NCI-H1092 (cell line): Measurements from ENCODE around the gene KRT40.

Source experiments
- DNase-seq: peaks from one replicate; lab custom pipeline; 2025; lab: John Stamatoyannopoulos, UW

Gene KRT40

GRCh38 chr17:40951011-40951622 lies 33.0 kb downstream of the KRT40 start:
- DNase-seq, result no peak

GRCh38 chr17:40950176-40950575 lies 34.0 kb downstream of the KRT40 start:
- no peak for DNase-seq

DNA sequence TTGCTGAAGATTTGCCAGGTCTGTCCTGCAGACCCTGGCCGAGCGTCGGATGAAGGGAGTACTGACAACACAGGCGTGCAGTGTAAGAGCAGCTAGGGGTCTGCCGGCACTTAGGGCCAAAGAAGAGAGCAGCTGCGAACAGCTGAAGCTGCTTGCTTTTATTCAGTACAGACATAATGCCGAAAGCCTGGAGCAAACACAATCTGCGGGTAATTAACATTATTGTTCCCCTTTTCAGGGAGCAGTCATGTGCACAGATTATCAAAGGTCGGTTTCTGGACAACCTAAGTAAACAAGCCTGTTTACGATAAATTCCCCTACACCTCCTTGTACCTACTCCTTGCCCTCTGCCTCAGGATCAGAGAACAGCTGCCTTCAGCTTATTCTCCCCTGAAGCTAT lies 34.7 kb downstream of the KRT40 start:
- DNase-seq, result no peak

- DNase-seq, result no peak
These were observed 36.2 kb downstream of the KRT40 start for GRCh38 chr17:40947929-40948328.

GRCh38 chr17:40945414-40945813 lies 38.7 kb downstream of the KRT40 start:
- no peak for DNase-seq

DNA sequence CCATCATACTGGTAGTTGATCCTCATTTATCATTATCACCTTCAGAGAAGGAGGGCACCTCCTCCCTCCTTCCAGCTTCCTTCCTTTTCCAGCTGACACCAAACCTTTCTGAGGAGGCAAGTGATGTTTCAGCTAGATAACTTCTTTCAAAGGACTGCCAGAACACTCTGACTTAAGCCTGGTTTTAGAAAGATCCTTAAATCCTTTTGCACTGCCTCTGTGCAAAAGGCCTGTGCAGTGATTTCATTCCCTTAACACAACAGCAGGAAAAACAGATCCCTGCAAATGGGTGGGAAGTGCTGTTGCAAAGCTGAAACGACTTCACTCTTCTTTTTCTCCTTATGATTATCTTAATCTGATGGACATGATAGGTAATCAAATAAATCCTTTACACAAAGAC lies 39.6 kb downstream of the KRT40 start:
- no peak for DNase-seq

- no peak for DNase-seq
These were observed 41.6 kb downstream of the KRT40 start for GRCh38 chr17:40942553-40942952.

DNA sequence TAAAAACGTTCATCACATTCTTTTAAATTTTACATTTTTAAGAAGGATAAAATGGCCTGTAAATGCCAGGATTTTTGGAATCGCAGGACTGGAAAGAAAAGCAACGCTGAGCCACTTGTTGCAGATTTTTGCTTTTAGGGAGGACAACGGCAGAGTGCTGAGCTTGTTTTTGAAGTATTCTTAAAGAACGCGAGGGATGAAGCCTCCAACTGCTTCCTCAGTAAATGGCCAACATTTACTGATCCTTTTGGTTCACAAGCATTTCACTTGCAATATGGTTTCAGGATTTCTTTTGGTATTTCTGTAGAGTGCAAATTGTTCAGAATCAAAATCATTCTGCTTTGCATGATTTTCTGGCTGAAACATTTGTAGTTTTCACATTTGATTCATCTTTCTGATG lies 43.9 kb downstream of the KRT40 start:
- no peak for DNase-seq

- DNase-seq, result no peak
These were observed 45.1 kb downstream of the KRT40 start for GRCh38 chr17:40938981-40939380.

DNA sequence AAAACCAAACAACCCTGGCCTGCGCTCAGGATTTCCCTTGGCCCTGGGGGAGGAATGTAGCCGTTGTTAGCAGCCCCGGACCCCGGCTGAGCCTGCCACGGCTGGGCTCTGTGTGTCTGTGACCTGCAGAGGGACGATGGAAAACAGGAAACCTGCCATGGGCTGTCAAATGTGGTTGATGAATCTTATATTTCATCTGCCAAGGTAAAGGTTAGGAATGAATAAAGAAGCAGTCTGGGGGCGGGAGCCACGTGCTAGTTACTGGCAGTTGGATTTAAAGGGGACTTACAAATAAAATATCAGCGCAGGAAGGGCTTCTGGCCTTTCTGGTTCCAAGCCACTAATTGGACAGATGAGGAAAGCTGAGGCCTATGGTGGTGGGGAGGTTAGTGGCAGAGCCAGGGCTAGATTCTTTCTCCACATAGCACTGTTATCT lies 46.7 kb downstream of the KRT40 start, which contains the start of gene KRT23:
TSS of gene KRT23 (minus strand) at position 263 of the 436 bp plus-strand sequence. CDS start 1,043 bp downstream, outside the sequence.
- no peak for DNase-seq

GRCh38 chr17:40936976-40937375 lies 47.1 kb downstream of the KRT40 start:
- no peak for DNase-seq

DNA sequence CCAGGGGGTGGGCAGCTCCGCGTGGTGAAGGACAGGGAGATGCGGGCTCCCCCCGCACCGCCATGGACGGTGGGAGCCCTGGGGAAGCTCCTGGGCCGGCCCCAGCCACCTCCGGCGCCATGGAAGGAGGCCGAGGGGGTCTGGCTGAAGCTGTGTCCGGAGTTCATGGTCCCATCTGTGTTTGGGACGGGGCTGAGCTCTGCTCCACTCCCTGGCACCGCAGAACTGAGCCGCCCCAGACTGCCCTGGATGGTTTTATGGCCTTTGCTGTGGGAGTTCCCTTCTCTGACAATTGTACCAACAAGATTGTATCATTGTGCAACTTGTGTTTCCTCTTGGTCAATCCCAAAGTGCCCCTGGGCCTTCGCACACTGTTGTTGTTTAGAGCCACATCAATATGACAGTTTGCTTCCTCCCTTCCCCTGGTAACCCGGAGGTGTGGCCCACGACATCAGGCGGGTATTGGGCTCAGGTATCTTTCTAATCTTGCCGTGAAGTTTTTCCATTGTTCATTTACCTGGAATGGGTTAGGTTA lies 47.6 kb downstream of the KRT40 start:
- DNase-seq, result no peak

DNA sequence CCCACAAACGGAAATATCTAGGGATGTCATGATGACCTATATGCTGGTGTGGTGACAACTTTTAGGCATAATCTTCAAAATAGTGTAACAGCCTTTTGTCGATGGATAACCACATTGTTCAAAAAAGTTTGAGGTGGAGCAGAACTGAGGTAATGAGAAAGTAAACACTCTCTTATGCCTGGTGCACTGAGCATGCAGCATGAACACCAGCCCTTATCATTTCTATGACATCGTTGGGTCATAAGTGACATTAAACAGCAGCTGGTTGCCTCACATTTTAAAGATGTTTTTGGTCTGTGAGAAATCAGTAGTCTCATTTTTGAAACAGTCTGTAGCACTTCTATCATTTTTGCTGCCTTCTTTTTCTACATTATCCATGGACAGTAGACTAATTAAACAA lies 48.5 kb downstream of the KRT40 start:
- DNase-seq, result no peak

DNA sequence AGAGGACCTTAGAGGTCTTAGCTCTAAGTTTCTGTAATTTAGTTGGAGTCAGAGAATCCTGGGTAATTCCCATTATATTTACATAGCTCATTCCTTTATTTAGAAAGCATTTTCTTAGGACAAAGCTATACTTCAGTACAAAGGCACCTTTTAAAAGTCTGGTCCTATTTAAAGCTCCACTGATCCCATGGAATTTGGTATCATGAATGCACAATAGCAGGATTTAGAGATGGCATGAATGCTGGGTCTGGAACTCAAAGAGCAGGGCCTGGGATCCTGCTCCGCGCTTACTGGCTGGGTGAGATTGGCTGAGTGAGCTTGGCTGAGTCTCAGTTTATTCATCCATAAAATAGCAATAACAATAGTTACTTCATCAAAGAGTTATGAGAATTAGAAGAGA lies 51.5 kb downstream of the KRT40 start:
- no peak for DNase-seq

- DNase-seq, result no peak
These were observed 52.8 kb downstream of the KRT40 start for GRCh38 chr17:40931311-40931710.
